ENCODE data around the gene PPIF.

The PPIF gene

GRCh38 chr10:79352035-79352877, 5.0 kb downstream of the PPIF start:
- no peak for TF ChIP-seq TAF1 (IDR thresholded peaks at IDR 0.05; ENCODE audit: low read depth)
- TF ChIP-seq TCF12 (IDR thresholded peaks at IDR 0.05; ENCODE audit: low read depth) = no peak
- TF ChIP-seq ZBTB7A (IDR thresholded peaks at IDR 0.05; ENCODE audit: low read depth) = no peak
- TF ChIP-seq USF1 (IDR thresholded peaks at IDR 0.05) = no peak
- no peak for TF ChIP-seq NFIC (IDR thresholded peaks at IDR 0.05)
- TF ChIP-seq MAX (IDR thresholded peaks at IDR 0.05) = no peak
- no peak for TF ChIP-seq CEBPB (IDR thresholded peaks at IDR 0.05)
- no peak for TF ChIP-seq EGR1 (IDR thresholded peaks at IDR 0.05)
- TF ChIP-seq FOXM1 (IDR thresholded peaks at IDR 0.05; ENCODE audit: borderline replicate concordance, low read depth) = no peak
- TF ChIP-seq EP300 (IDR thresholded peaks at IDR 0.05; ENCODE audit: borderline replicate concordance) = no peak
- TF ChIP-seq CREB1 (IDR thresholded peaks at IDR 0.05; ENCODE audit: low read depth) = no peak
- TF ChIP-seq TEAD4 (IDR thresholded peaks at IDR 0.05) = no peak
- TF ChIP-seq YY1 (IDR thresholded peaks at IDR 0.05; ENCODE audit: low read depth) = no peak
- no peak for TF ChIP-seq REST (IDR thresholded peaks at IDR 0.05; ENCODE audit: low read depth)
- TF ChIP-seq RAD21 (IDR thresholded peaks at IDR 0.05; ENCODE audit: low read depth) = no peak

- TF ChIP-seq CREB1 (IDR thresholded peaks at IDR 0.05; ENCODE audit: low read depth) (no peak), REST (IDR thresholded peaks at IDR 0.05; ENCODE audit: low read depth) (no peak), TAF1 (IDR thresholded peaks at IDR 0.05; ENCODE audit: low read depth) (0 out of 2 replicates have a peak, but pooled peaks have one; percentile 26)
These were observed 5.7 kb downstream of the PPIF start for GRCh38 chr10:79353000-79353406.

DNA sequence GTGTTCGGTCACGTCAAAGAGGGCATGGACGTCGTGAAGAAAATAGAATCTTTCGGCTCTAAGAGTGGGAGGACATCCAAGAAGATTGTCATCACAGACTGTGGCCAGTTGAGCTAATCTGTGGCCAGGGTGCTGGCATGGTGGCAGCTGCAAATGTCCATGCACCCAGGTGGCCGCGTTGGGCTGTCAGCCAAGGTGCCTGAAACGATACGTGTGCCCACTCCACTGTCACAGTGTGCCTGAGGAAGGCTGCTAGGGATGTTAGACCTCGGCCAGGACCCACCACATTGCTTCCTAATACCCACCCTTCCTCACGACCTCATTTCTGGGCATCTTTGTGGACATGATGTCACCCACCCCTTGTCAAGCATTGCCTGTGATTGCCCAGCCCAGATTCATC, 6.5 kb downstream of the PPIF start:
- TF ChIP-seq REST (IDR thresholded peaks at IDR 0.05; ENCODE audit: low read depth) (no peak), RAD21 (IDR thresholded peaks at IDR 0.05; ENCODE audit: low read depth) (no peak), FOXM1 (IDR thresholded peaks at IDR 0.05; ENCODE audit: borderline replicate concordance, low read depth) (no peak), NFIC (IDR thresholded peaks at IDR 0.05) (no peak), TAF1 (IDR thresholded peaks at IDR 0.05; ENCODE audit: low read depth) (no peak), ZBTB7A (IDR thresholded peaks at IDR 0.05; ENCODE audit: low read depth) (no peak), YY1 (IDR thresholded peaks at IDR 0.05; ENCODE audit: low read depth) (no peak), EP300 (IDR thresholded peaks at IDR 0.05; ENCODE audit: borderline replicate concordance) (no peak), TEAD4 (IDR thresholded peaks at IDR 0.05) (no peak), MAX (IDR thresholded peaks at IDR 0.05) (no peak), EGR1 (IDR thresholded peaks at IDR 0.05) (no peak), TCF12 (IDR thresholded peaks at IDR 0.05; ENCODE audit: low read depth) (no peak), CREB1 (IDR thresholded peaks at IDR 0.05; ENCODE audit: low read depth) (no peak), USF1 (IDR thresholded peaks at IDR 0.05) (no peak), CEBPB (IDR thresholded peaks at IDR 0.05) (no peak)

DNA sequence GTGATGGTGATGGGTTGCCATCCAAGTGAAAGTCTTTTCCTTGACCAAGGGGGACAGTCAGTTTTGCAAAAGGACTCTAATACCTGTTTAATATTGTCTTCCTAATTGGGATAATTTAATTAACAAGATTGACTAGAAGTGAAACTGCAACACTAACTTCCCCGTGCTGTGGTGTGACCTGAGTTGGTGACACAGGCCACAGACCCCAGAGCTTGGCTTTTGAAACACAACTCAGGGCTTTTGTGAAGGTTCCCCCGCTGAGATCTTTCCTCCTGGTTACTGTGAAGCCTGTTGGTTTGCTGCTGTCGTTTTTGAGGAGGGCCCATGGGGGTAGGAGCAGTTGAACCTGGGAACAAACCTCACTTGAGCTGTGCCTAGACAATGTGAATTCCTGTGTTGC, 6.9 kb downstream of the PPIF start:
- TF ChIP-seq TEAD4 (IDR thresholded peaks at IDR 0.05) = no peak
- TF ChIP-seq RAD21 (IDR thresholded peaks at IDR 0.05; ENCODE audit: low read depth) = no peak
- no peak for TF ChIP-seq USF1 (IDR thresholded peaks at IDR 0.05)
- no peak for TF ChIP-seq CEBPB (IDR thresholded peaks at IDR 0.05)
- TF ChIP-seq ZBTB7A (IDR thresholded peaks at IDR 0.05; ENCODE audit: low read depth) = no peak
- no peak for TF ChIP-seq NFIC (IDR thresholded peaks at IDR 0.05)
- no peak for TF ChIP-seq FOXM1 (IDR thresholded peaks at IDR 0.05; ENCODE audit: borderline replicate concordance, low read depth)
- no peak for TF ChIP-seq EGR1 (IDR thresholded peaks at IDR 0.05)
- TF ChIP-seq EP300 (IDR thresholded peaks at IDR 0.05; ENCODE audit: borderline replicate concordance) = no peak
- TF ChIP-seq YY1 (IDR thresholded peaks at IDR 0.05; ENCODE audit: low read depth) = no peak
- no peak for TF ChIP-seq TCF12 (IDR thresholded peaks at IDR 0.05; ENCODE audit: low read depth)
- TF ChIP-seq TAF1 (IDR thresholded peaks at IDR 0.05; ENCODE audit: low read depth) = no peak
- TF ChIP-seq MAX (IDR thresholded peaks at IDR 0.05) = no peak
- no peak for TF ChIP-seq REST (IDR thresholded peaks at IDR 0.05; ENCODE audit: low read depth)
- no peak for TF ChIP-seq CREB1 (IDR thresholded peaks at IDR 0.05; ENCODE audit: low read depth)
